ENCODE measurements around the gene ADAMTS15.

GRCh38 chr11:130478204-130478701, 29.8 kb downstream of the ADAMTS15 start:
- no peak for TF ChIP-seq CTCF (IDR thresholded peaks at IDR 0.05)
- no peak for TF ChIP-seq EP300 (IDR thresholded peaks at IDR 0.05)
